Measurements from ENCODE around the gene KRTAP5-10.
"Not testable (repeated sequence)": the region's sequence is repeated elsewhere in the genome, so short reads cannot be mapped to it uniquely, and the experiment has no call there.

KRTAP5-10 gene

GRCh38 chr11:71565263-71565662, at the start of gene KRTAP5-10:
KRTAP5-10 (plus strand) TSS chr11:71565563; CDS start chr11:71565588, 25 bp downstream.
- no peak for DNase-seq (ENCODE audit: low spot score)

GRCh38 chr11:71518506-71519471, 46.6 kb upstream of the KRTAP5-10 start:
- no peak for DNase-seq (ENCODE audit: low spot score)

- no peak for DNase-seq (ENCODE audit: low spot score)
Observed at GRCh38 chr11:71519546-71519945, 45.8 kb upstream of the KRTAP5-10 start.

GRCh38 chr11:71525188-71525937, 40.0 kb upstream of the KRTAP5-10 start:
- no peak for DNase-seq (ENCODE audit: low spot score)

- no peak for DNase-seq (ENCODE audit: low spot score)
Observed at GRCh38 chr11:71525938-71526495, 39.3 kb upstream of the KRTAP5-10 start.

GRCh38 chr11:71526796-71527575, 38.4 kb upstream of the KRTAP5-10 start, which contains the start of gene KRTAP5-7:
KRTAP5-7 (plus strand) TSS chr11:71527267; CDS start chr11:71527301, 34 bp downstream.
- not testable (repeated sequence) for DNase-seq (ENCODE audit: low spot score)

- no peak for DNase-seq (ENCODE audit: low spot score)
Observed at GRCh38 chr11:71527576-71528210, 37.7 kb upstream of the KRTAP5-10 start.

GRCh38 chr11:71530602-71531001, 34.8 kb upstream of the KRTAP5-10 start:
- DNase-seq (ENCODE audit: low spot score), result peak; percentile 22

- peak; percentile 6 for DNase-seq (ENCODE audit: low spot score)
Observed at GRCh38 chr11:71532036-71532610, 33.2 kb upstream of the KRTAP5-10 start.

- DNase-seq (ENCODE audit: low spot score), result not testable (repeated sequence)
Observed at GRCh38 chr11:71534711-71535608, 30.4 kb upstream of the KRTAP5-10 start.

- no peak for DNase-seq (ENCODE audit: low spot score)
Observed at GRCh38 chr11:71535825-71536224, 29.5 kb upstream of the KRTAP5-10 start.

- DNase-seq (ENCODE audit: low spot score), result no peak
Observed at GRCh38 chr11:71537537-71537936, 27.8 kb upstream of the KRTAP5-10 start.

GRCh38 chr11:71537977-71538665, 27.2 kb upstream of the KRTAP5-10 start, which contains the start of gene KRTAP5-8:
KRTAP5-8 (plus strand) TSS chr11:71538025; CDS start chr11:71538056, 31 bp downstream.
- DNase-seq (ENCODE audit: low spot score), result not testable (repeated sequence)

GRCh38 chr11:71538666-71538990, 26.7 kb upstream of the KRTAP5-10 start:
- DNase-seq (ENCODE audit: low spot score), result no peak

- no peak for DNase-seq (ENCODE audit: low spot score)
Observed at GRCh38 chr11:71539017-71539416, 26.3 kb upstream of the KRTAP5-10 start.

- not testable (repeated sequence) for DNase-seq (ENCODE audit: low spot score)
Observed at GRCh38 chr11:71539971-71540370, 25.4 kb upstream of the KRTAP5-10 start.

- not testable (repeated sequence) for DNase-seq (ENCODE audit: low spot score)
Observed at GRCh38 chr11:71540521-71541304, 24.6 kb upstream of the KRTAP5-10 start.

GRCh38 chr11:71542382-71542781, 23.0 kb upstream of the KRTAP5-10 start:
- DNase-seq (ENCODE audit: low spot score), result no peak

Measured in ecto neural progenitor cell (in vitro differentiated cells).